Epithelial cell of prostate (primary cell): ENCODE measurements around the gene AGRN.
"Not testable (repeated sequence)": the region's sequence is repeated elsewhere in the genome, so short reads cannot be mapped to it uniquely, and the experiment has no call there.

Experiments
- DNase-seq: peaks from one replicate; pipeline ENCODE4 v3.0.0-alpha.2; 2011; ENCODE audit warnings: low read depth, low spot score
- H3K27ac ChIP-seq: fragments of 450-650 bp; 2 replicates; pipeline ENCODE4 v1.5.1; 2017; ENCODE audit warnings: mild to moderate bottlenecking

AGRN gene

GRCh38 chr1:1100296-1100695, 80.4 kb downstream of the AGRN start:
- no peak overlapping the region for H3K27ac ChIP-seq
- DNase-seq, result no peak

- no peak overlapping the region for H3K27ac ChIP-seq
- no peak for DNase-seq
These were observed 81.6 kb downstream of the AGRN start for GRCh38 chr1:1101503-1101902.

GRCh38 chr1:1104152-1104551, 84.2 kb downstream of the AGRN start:
- H3K27ac ChIP-seq, DNase-seq: not testable (repeated sequence)
